Measurements from ENCODE around the gene PDLIM4.

PDLIM4 gene

GRCh38 chr5:132267931-132268768 lies 10.7 kb downstream of the PDLIM4 start:
- no peak for ATAC-seq

- ATAC-seq, result no peak
Measured at GRCh38 chr5:132268769-132269551, 11.5 kb downstream of the PDLIM4 start.

GRCh38 chr5:132269635-132270334 lies 12.3 kb downstream of the PDLIM4 start:
- no peak for ATAC-seq

GRCh38 chr5:132270335-132270665 lies 12.8 kb downstream of the PDLIM4 start:
- no peak for ATAC-seq

- ATAC-seq, result no peak
Measured at GRCh38 chr5:132270706-132271105, 13.2 kb downstream of the PDLIM4 start.

- ATAC-seq, result no peak
Measured at GRCh38 chr5:132271251-132272246, 14.1 kb downstream of the PDLIM4 start.

GRCh38 chr5:132272311-132273210 lies 15.1 kb downstream of the PDLIM4 start:
- peak in 1 of 2 donors; percentile 42 for ATAC-seq

GRCh38 chr5:132273631-132274030 lies 16.1 kb downstream of the PDLIM4 start:
- ATAC-seq, result no peak

GRCh38 chr5:132274050-132274792 lies 16.7 kb downstream of the PDLIM4 start:
- ATAC-seq, result no peak

- no peak for ATAC-seq
Measured at GRCh38 chr5:132275367-132276220, 18.1 kb downstream of the PDLIM4 start.

GRCh38 chr5:132277256-132277655 lies 19.8 kb downstream of the PDLIM4 start:
- no peak for ATAC-seq

GRCh38 chr5:132277971-132278853 lies 20.7 kb downstream of the PDLIM4 start:
- no peak for ATAC-seq

GRCh38 chr5:132279801-132280200 lies 22.3 kb downstream of the PDLIM4 start:
- ATAC-seq, result no peak

GRCh38 chr5:132280371-132281240 lies 23.1 kb downstream of the PDLIM4 start:
- no peak for ATAC-seq

- no peak for ATAC-seq
Measured at GRCh38 chr5:132281856-132282614, 24.5 kb downstream of the PDLIM4 start.

- no peak for ATAC-seq
Measured at GRCh38 chr5:132283423-132284043, 26.0 kb downstream of the PDLIM4 start.
